IMR-90 (cell line): ENCODE results near the gene OSBPL1A. TPM values are rescaled to one million over a fixed set of nuclear protein-coding genes. Genes with fewer than 3 reads are reported as not detected.

Experiments used
- ATAC-seq: fragments of 200-7000 bp; cut with Tn5 transposase; 2 replicates; pipeline ENCODE4 v1.9.1; 2020; ENCODE audit warnings: low read depth, mild to moderate bottlenecking, moderate library complexity
- Bru-seq: library from RNA; stranded (reverse); fragments of 400-500 nt; gene quantifications from one replicate; lab custom pipeline; 2021; lab: Mats Ljungman, UMichigan
- BruChase-seq, 2 experiments: library from RNA; stranded (reverse); fragments of 400-500 nt; gene quantifications; one replicate each; lab custom pipeline; 2021; lab: Mats Ljungman, UMichigan
- BruUV-seq: library from RNA; stranded (reverse); fragments of 400-500 nt; replicated peaks from 2 replicates; lab custom pipeline; 2021; lab: Mats Ljungman, UMichigan
- CTCF ChIA-PET: fragments of 300-600 bp; formaldehyde crosslinking; extraction: SDS; loops from one replicate; lab custom pipeline; 2021; ENCODE audit warnings: antibody characterized with exemption; lab: Yijun Ruan, JAX
- POLR2A ChIA-PET: fragments of 300-600 bp; sonication (Branson Sonifier 250); formaldehyde crosslinking; loops from one replicate; lab custom pipeline; 2022; ENCODE audit warnings: antibody characterized with exemption; ENCODE audit not compliant: unreplicated experiment; lab: Charles Lee
- DNase-seq: peaks from one replicate; pipeline ENCODE4 v3.0.0; 2013
- H2AFZ ChIP-seq: replicated peaks from 2 replicates; pipeline ENCODE3; 2013; ENCODE audit warnings: low read length, mild to moderate bottlenecking; ENCODE audit not compliant: poor library complexity
- H2AK5ac ChIP-seq: 2 replicates; pipeline ENCODE4 v1.6.1; 2013; ENCODE audit warnings: low read depth, low read length, inconsistent platforms
- H2AK9ac ChIP-seq: replicated peaks from 2 replicates; pipeline ENCODE3; 2013; ENCODE audit warnings: mild to moderate bottlenecking, low read depth, low read length, moderate library complexity; ENCODE audit not compliant: poor library complexity
- H2BK120ac ChIP-seq: 2 replicates; pipeline ENCODE4 v1.6.1; 2013; ENCODE audit warnings: low read depth, low read length, inconsistent platforms
- H2BK15ac ChIP-seq: 3 replicates; pipeline ENCODE4 v1.6.1; 2013; ENCODE audit warnings: low read depth, low read length, inconsistent platforms
- H2BK20ac ChIP-seq: 2 replicates; pipeline ENCODE4 v1.6.1; 2013; ENCODE audit warnings: low read depth, mild to moderate bottlenecking, inconsistent platforms, low read length, moderate library complexity
- H2BK5ac ChIP-seq: 2 replicates; pipeline ENCODE4 v1.6.1; 2013; ENCODE audit warnings: mild to moderate bottlenecking, low read depth, low read length, inconsistent platforms; ENCODE audit not compliant: poor library complexity, severe bottlenecking
- H3K14ac ChIP-seq: replicated peaks from 2 replicates; pipeline ENCODE4 v1.6.1; 2013; ENCODE audit warnings: low read depth, low read length, inconsistent platforms
- H3K18ac ChIP-seq: 2 replicates; pipeline ENCODE4 v1.6.1; 2013; ENCODE audit warnings: low read depth, low read length, control low read depth
- H3K23ac ChIP-seq: 2 replicates; pipeline ENCODE4 v1.6.1; 2013; ENCODE audit warnings: low read depth, low read length, inconsistent platforms
- H3K27ac ChIP-seq: 2 replicates; pipeline ENCODE4 v1.5.1; 2013; ENCODE audit warnings: mild to moderate bottlenecking, control low read depth, low read length; ENCODE audit not compliant: insufficient read depth
- H3K27me3 ChIP-seq: 2 replicates; pipeline ENCODE4 v1.6.1; 2013; ENCODE audit warnings: low read length; ENCODE audit not compliant: control insufficient read depth, insufficient read depth
- H3K36me3 ChIP-seq: 2 replicates; pipeline ENCODE4 v1.6.1; 2013; ENCODE audit warnings: low read length, mixed read lengths; ENCODE audit not compliant: control insufficient read depth, insufficient read depth
- H3K4ac ChIP-seq: 2 replicates; pipeline ENCODE4 v1.6.1; 2013; ENCODE audit warnings: low read depth, low read length, inconsistent platforms
- H3K4me1 ChIP-seq: 2 replicates; pipeline ENCODE4 v1.6.1; 2013; ENCODE audit warnings: low read length, mixed read lengths; ENCODE audit not compliant: control insufficient read depth, insufficient read depth
- H3K4me2 ChIP-seq: 2 replicates; pipeline ENCODE4 v1.6.1; 2013; ENCODE audit warnings: low read depth, mild to moderate bottlenecking, control low read depth, low read length, moderate library complexity
- H3K4me3 ChIP-seq: 2 replicates; pipeline ENCODE4 v1.5.1; 2013; ENCODE audit warnings: low read depth, mild to moderate bottlenecking, control low read depth, low read length, moderate library complexity; ENCODE audit not compliant: insufficient read depth
- H3K56ac ChIP-seq: 2 replicates; pipeline ENCODE4 v1.6.1; 2013; ENCODE audit warnings: low read length, inconsistent platforms; ENCODE audit not compliant: insufficient read depth; ENCODE audit errors: extremely low read depth
- H3K79me1 ChIP-seq, 2 experiments: 2 replicates each; pipeline ENCODE4 v1.6.1; 2013; ENCODE audit warnings: low read length in 2 of 2, inconsistent platforms in 1 of 2, low read depth in 1 of 2
- H3K9ac ChIP-seq: 2 replicates; pipeline ENCODE4 v1.6.1; 2013; ENCODE audit warnings: low read depth, low read length, control low read depth
- H3K9me1 ChIP-seq: 2 replicates; pipeline ENCODE4 v1.6.1; 2013; ENCODE audit warnings: low read length, inconsistent platforms; ENCODE audit not compliant: insufficient read depth
- H3K9me3 ChIP-seq: 2 replicates; pipeline ENCODE4 v1.6.1; 2013; ENCODE audit warnings: low read length; ENCODE audit not compliant: control insufficient read depth, insufficient read depth
- H4K20me1 ChIP-seq: 2 replicates; pipeline ENCODE4 v1.6.1; 2013; ENCODE audit warnings: low read length, inconsistent platforms; ENCODE audit not compliant: insufficient read depth
- H4K5ac ChIP-seq: 2 replicates; pipeline ENCODE4 v1.6.1; 2013; ENCODE audit warnings: mild to moderate bottlenecking, low read depth, low read length, control low read depth
- H4K8ac ChIP-seq, 2 experiments: 2 replicates each; pipeline ENCODE4 v1.6.1; 2013; ENCODE audit warnings: low read depth in 2 of 2, low read length in 2 of 2, control low read depth in 1 of 2, inconsistent platforms in 1 of 2
- H4K91ac ChIP-seq: 2 replicates; pipeline ENCODE4 v1.6.1; 2013; ENCODE audit warnings: low read depth, low read length, inconsistent platforms; ENCODE audit not compliant: insufficient read depth
- BHLHE40 ChIP-seq: fragments of 150-350 bp; IDR thresholded peaks from 2 replicates; pipeline ENCODE4 v1.6.1; 2016; ENCODE audit warnings: mild to moderate bottlenecking, low read depth, low read length
- CEBPB ChIP-seq: IDR thresholded peaks from 2 replicates; pipeline ENCODE4 v1.6.1; 2012; ENCODE audit warnings: low read depth, low read length, improper control_type of control experiment
- CHD1 ChIP-seq: IDR thresholded peaks from 2 replicates; pipeline ENCODE4 v1.6.1; 2012; ENCODE audit warnings: low read depth, low read length, improper control_type of control experiment
- ELK1 ChIP-seq: fragments of 150-350 bp; IDR thresholded peaks from 2 replicates; pipeline ENCODE4 v1.6.1; 2016; ENCODE audit warnings: low read depth, mild to moderate bottlenecking, low read length, moderate library complexity, borderline replicate concordance
- MAFK ChIP-seq: IDR thresholded peaks from 2 replicates; pipeline ENCODE4 v1.6.1; 2012; ENCODE audit warnings: low read depth, low read length, improper control_type of control experiment
- MAZ ChIP-seq: IDR thresholded peaks from 2 replicates; pipeline ENCODE4 v1.6.1; 2012; ENCODE audit warnings: low read depth, mild to moderate bottlenecking, low read length, improper control_type of control experiment, moderate library complexity, borderline replicate concordance
- MXI1 ChIP-seq: IDR thresholded peaks from 2 replicates; pipeline ENCODE4 v1.6.1; 2012; ENCODE audit warnings: low read depth, mild to moderate bottlenecking, low read length, moderate library complexity, borderline replicate concordance
- NFE2L2 ChIP-seq: fragments of 150-350 bp; IDR thresholded peaks from 2 replicates; pipeline ENCODE4 v1.6.1; 2016; ENCODE audit warnings: low read depth, mild to moderate bottlenecking, low read length
- POLR2A ChIP-seq: IDR thresholded peaks from 2 replicates; pipeline ENCODE4 v1.6.1; 2012; ENCODE audit warnings: mild to moderate bottlenecking, low read depth, low read length
- RAD21 ChIP-seq: IDR thresholded peaks from 2 replicates; pipeline ENCODE4 v1.6.1; 2012; ENCODE audit warnings: low read length, improper control_type of control experiment
- WGBS, 2 experiments: methylation state at CpG; one replicate each; pipeline versions ENCODE4 v1.1.5 to v1.1.7; 2013; ENCODE audit warnings: missing lambda C conversion rate in 2 of 2; ENCODE audit not compliant: insufficient read length in 1 of 2; ENCODE audit errors: extremely low coverage in 2 of 2; 5-methylcytosine and 5-hydroxymethylcytosine counted together
- dilution Hi-C: fragments of 300-500 bp; cut with HindIII; formaldehyde crosslinking; loops from one replicate; pipeline ENCODE4 v1.14.3; 2018; ENCODE audit warnings: low sequenced_read_pairs; ENCODE audit not compliant: unreplicated experiment
- in situ Hi-C: fragments of 300-500 bp; cut with MboI; formaldehyde crosslinking; loops from 3 replicates; pipeline ENCODE4 v1.14.3; 2019; ENCODE audit warnings: low sequenced_read_pairs, inconsistent platforms, mixed read lengths
- intact Hi-C: fragments of 100-400 bp; cut with micrococcal nuclease; formaldehyde crosslinking; loops from 2 replicates; pipeline ENCODE4 v1.10.0; 2022
- long read RNA-seq: library from polyadenylated mRNA; unstranded; transcript quantifications from one replicate; pipeline ENCODE4 v2.0.0, GENCODE V29; 2021; ENCODE audit not compliant: unreplicated experiment
- polyA plus RNA-seq, 3 experiments: library from polyadenylated mRNA; depleted of rRNA; stranded (reverse); fragments of >200 nt; gene quantifications; 2 replicates each; pipeline ENCODE4 v1.2.3, GENCODE V29; 2012; ENCODE audit warnings: low replicate concordance in 1 of 3
- total RNA-seq: library from RNA; depleted of rRNA; stranded (reverse); fragments of >200 nt; gene quantifications from 2 replicates; pipeline ENCODE4 v1.2.3, GENCODE V29; 2012; rRNA removed
- TF ChIP-seq, protein P1 (sequence below): conservative IDR thresholded peaks from 2 replicates; pipeline ENCODE4 v1.5.1; 2012; ENCODE audit warnings: mild to moderate bottlenecking, low read depth, low read length, improper control_type of control experiment

The OSBPL1A gene
- 50.3 and 70.4 TPM in 2 replicates for total RNA-seq
- polyA plus RNA-seq (2012; rRNA removed): 26.9 and 29.4 TPM in 2 replicates
- 7.3 and 13.5 TPM in 2 replicates for polyA plus RNA-seq (2012; cell fraction: cytosol; rRNA removed)
- 3.2 and 21.3 TPM in 2 replicates for polyA plus RNA-seq (2012; cell fraction: nucleus; rRNA removed; ENCODE audit: low replicate concordance)
- percentile 67 among the genes with signal in this experiment for Bru-seq, nascent RNA
- percentile 66 among the genes with signal in this experiment for BruChase-seq, experiment 1, labeled RNA remaining after a 6-hour chase
- percentile 63 among the genes with signal in this experiment for BruChase-seq, experiment 2, labeled RNA remaining after a 2-hour chase
- long read RNA-seq, full-length matches to known transcripts: 26 of 86 reads
- long read RNA-seq, partial matches to known transcripts: 42 of 86 reads
- long read RNA-seq, other reads (novel, unspliced or antisense): 18 of 86 reads

GRCh38 chr18:24397694-24398368 lies at the start of gene OSBPL1A:
OSBPL1A (minus strand) TSS chr18:24397824; CDS start chr18:24377533, 20,291 bp downstream.
- H2AK5ac ChIP-seq: no peak within 1 kb of the TSS; the same call in 1 of the 2 replicates
- H3K4me3 ChIP-seq: peak within 1 kb of the TSS; percentile 56
- dilution Hi-C loops (no loop called here), intact Hi-C loops (loop anchor here (5.0 kb wide), 1 partner anchor 36 kb away; no protein-coding TSS in a partner anchor), in situ Hi-C loops (no loop called here)
- H3K79me1 ChIP-seq: peaks cover 0 to 7% of the 10 kb centered on the region in 2 experiments; a peak in 2 of 4 replicates
- ATAC-seq: peak; percentile 93
- H3K4ac ChIP-seq: peak within 1 kb of the TSS; percentile 56
- no TSS peak for BruUV-seq
- peak within 1 kb of the TSS; percentile 89 for H3K23ac ChIP-seq
- H3K36me3 ChIP-seq: no peaks in the 10 kb centered on the region
- ChIA-PET CTCF (interaction anchor here (1.0 kb wide), 1 partner anchor 15 kb away, joined by 3 read pairs; no protein-coding TSS in a partner anchor), POLR2A (interaction anchor here (0.6 to 1.3 kb wide), 5 partner anchors 12 to 209 kb away, joined by 4 to 15 read pairs (median 9); no protein-coding TSS in a partner anchor)
- H4K20me1 ChIP-seq: no peaks in the 10 kb centered on the region
- H2AFZ ChIP-seq: peak within 1 kb of the TSS; percentile 97
- H2BK5ac ChIP-seq: peak within 1 kb of the TSS; percentile 33
- H2BK120ac ChIP-seq: peak within 1 kb of the TSS; percentile 26
- H4K8ac ChIP-seq: peak within 1 kb of the TSS; percentile 11 to 75; a peak in 1 of 4 replicates
- H3K18ac ChIP-seq: peak within 1 kb of the TSS; percentile 19
- peak within 1 kb of the TSS; percentile 74 for H2AK9ac ChIP-seq
- peak within 1 kb of the TSS; percentile 4; the same call in 1 of the 2 replicates for H4K5ac ChIP-seq
- H3K4me2 ChIP-seq: peak within 1 kb of the TSS; percentile 86
- H4K91ac ChIP-seq: peak within 1 kb of the TSS; percentile 60; the same call in 1 of the 2 replicates
- H2BK15ac ChIP-seq: no peak within 1 kb of the TSS
- peak within 1 kb of the TSS; percentile 49 for H3K9ac ChIP-seq
- H3K27me3 ChIP-seq: no peaks in the 10 kb centered on the region
- peak; percentile 85 for DNase-seq
- H3K56ac ChIP-seq: peak within 1 kb of the TSS; percentile 23; the same call in 1 of the 2 replicates
- H3K27ac ChIP-seq: peak within 1 kb of the TSS; percentile 56
- H3K9me3 ChIP-seq: no peaks in the 10 kb centered on the region
- no peak within 1 kb of the TSS for H2BK20ac ChIP-seq
- peak within 1 kb of the TSS; percentile 71 for H3K14ac ChIP-seq
- 0% methylated on average over 20 of the region's 55 CpGs; no CpG with 5 or more reads in 1 of the 2 experiments for WGBS, 2 experiments
- H3K9me1 ChIP-seq: 0 out of 2 replicates have a peak, but pooled peaks cover 3% of the 10 kb centered on the region
- 0 out of 2 replicates have a peak, but pooled peaks cover 2% of the 10 kb centered on the region for H3K4me1 ChIP-seq
- TF ChIP-seq NFE2L2 (no peak), POLR2A (peak; percentile 59), ELK1 (no peak), CEBPB (no peak), RAD21 (no peak), MAZ (peak; percentile 30; the same call in 1 of the 2 replicates), MXI1 (peak; percentile 5; the same call in 1 of the 2 replicates), BHLHE40 (peak; percentile 91), CHD1 (no peak), MAFK (no peak)
- TF ChIP-seq, protein P1, sequence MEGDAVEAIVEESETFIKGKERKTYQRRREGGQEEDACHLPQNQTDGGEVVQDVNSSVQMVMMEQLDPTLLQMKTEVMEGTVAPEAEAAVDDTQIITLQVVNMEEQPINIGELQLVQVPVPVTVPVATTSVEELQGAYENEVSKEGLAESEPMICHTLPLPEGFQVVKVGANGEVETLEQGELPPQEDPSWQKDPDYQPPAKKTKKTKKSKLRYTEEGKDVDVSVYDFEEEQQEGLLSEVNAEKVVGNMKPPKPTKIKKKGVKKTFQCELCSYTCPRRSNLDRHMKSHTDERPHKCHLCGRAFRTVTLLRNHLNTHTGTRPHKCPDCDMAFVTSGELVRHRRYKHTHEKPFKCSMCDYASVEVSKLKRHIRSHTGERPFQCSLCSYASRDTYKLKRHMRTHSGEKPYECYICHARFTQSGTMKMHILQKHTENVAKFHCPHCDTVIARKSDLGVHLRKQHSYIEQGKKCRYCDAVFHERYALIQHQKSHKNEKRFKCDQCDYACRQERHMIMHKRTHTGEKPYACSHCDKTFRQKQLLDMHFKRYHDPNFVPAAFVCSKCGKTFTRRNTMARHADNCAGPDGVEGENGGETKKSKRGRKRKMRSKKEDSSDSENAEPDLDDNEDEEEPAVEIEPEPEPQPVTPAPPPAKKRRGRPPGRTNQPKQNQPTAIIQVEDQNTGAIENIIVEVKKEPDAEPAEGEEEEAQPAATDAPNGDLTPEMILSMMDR: 0 out of 2 replicates have a peak, but pooled peaks have one; percentile 1
